ENCODE measurements around the gene ATOSA.

- TF ChIP-seq CTCF (IDR thresholded peaks at IDR 0.05) (no peak), POLR2A (IDR thresholded peaks at IDR 0.05) (no peak)
These were observed 30.2 kb upstream of the ATOSA start for GRCh38 chr15:52709187-52709981.
